Measurements from ENCODE around the gene GDF9.

GRCh38 chr5:132868754-132869153 lies 2.5 kb upstream of the GDF9 start:
- TF ChIP-seq POLR2AphosphoS5 (IDR thresholded peaks at IDR 0.05): no peak
- TF ChIP-seq, protein P1, sequence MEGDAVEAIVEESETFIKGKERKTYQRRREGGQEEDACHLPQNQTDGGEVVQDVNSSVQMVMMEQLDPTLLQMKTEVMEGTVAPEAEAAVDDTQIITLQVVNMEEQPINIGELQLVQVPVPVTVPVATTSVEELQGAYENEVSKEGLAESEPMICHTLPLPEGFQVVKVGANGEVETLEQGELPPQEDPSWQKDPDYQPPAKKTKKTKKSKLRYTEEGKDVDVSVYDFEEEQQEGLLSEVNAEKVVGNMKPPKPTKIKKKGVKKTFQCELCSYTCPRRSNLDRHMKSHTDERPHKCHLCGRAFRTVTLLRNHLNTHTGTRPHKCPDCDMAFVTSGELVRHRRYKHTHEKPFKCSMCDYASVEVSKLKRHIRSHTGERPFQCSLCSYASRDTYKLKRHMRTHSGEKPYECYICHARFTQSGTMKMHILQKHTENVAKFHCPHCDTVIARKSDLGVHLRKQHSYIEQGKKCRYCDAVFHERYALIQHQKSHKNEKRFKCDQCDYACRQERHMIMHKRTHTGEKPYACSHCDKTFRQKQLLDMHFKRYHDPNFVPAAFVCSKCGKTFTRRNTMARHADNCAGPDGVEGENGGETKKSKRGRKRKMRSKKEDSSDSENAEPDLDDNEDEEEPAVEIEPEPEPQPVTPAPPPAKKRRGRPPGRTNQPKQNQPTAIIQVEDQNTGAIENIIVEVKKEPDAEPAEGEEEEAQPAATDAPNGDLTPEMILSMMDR (IDR thresholded peaks at IDR 0.05): no peak
